SU-DHL-6 (cell line): Measurements from ENCODE around the gene SIRPD.

ENCODE experiments used
- CTCF ChIP-seq: fragments of 200-600 bp; sonication (generic); IDR thresholded peaks from one replicate; pipeline ENCODE4 v1.5.1; 2017; ENCODE audit warnings: antibody characterized with exemption, mild to moderate bottlenecking, low read length, moderate library complexity; ENCODE audit not compliant: insufficient read depth, poor library complexity, severe bottlenecking
- EZH2phosphoT487 ChIP-seq: fragments of 200-600 bp; sonication (generic), shearing (Covaris generic); conservative IDR thresholded peaks from 2 replicates; pipeline ENCODE4 v1.6.1; 2018; ENCODE audit warnings: mild to moderate bottlenecking, antibody characterized with exemption, low read length, moderate library complexity, mixed read lengths

- no peak for TF ChIP-seq CTCF
- TF ChIP-seq EZH2phosphoT487: no peak
These were observed 67.6 kb downstream of the SIRPD start for GRCh38 chr20:1489764-1490436.
